Stimulated activated CD8-positive, alpha-beta memory T cell treated with anti-CD3 and anti-CD28 coated beads, Interleukin-15, amount 100 ng/mL, for 48 hours (primary cell): ENCODE measurements around the gene NOMO2.
"Not testable (repeated sequence)": the region's sequence is repeated elsewhere in the genome, so short reads cannot be mapped to it uniquely, and the experiment has no call there.

ENCODE experiments used
- DNase-seq, 2 donors: peaks; one replicate each; pipeline ENCODE4 v3.0.0-alpha.2; 2020; ENCODE audit warnings: low read depth in 2 of 2

The NOMO2 gene

GRCh38 chr16:18522637-18523036 is 39.3 kb downstream of the NOMO2 start:
- DNase-seq = not testable (repeated sequence)

GRCh38 chr16:18521445-18522181 is 40.3 kb downstream of the NOMO2 start:
- not testable (repeated sequence) for DNase-seq

- not testable (repeated sequence) for DNase-seq
Measured at GRCh38 chr16:18518536-18519283, 43.2 kb downstream of the NOMO2 start.

GRCh38 chr16:18498430-18498829 is 63.5 kb downstream of the NOMO2 start:
- DNase-seq = not testable (repeated sequence)

- DNase-seq = not testable (repeated sequence)
Measured at GRCh38 chr16:18497032-18497431, 64.9 kb downstream of the NOMO2 start.

GRCh38 chr16:18492118-18492897 is 69.6 kb downstream of the NOMO2 start:
- DNase-seq = not testable (repeated sequence)

GRCh38 chr16:18436025-18436424 is 125.9 kb downstream of the NOMO2 start:
- not testable (repeated sequence) for DNase-seq

- DNase-seq = not testable (repeated sequence)
Measured at GRCh38 chr16:18415827-18416226, 146.1 kb downstream of the NOMO2 start.

GRCh38 chr16:18409532-18410293 is 152.2 kb downstream of the NOMO2 start:
- DNase-seq = not testable (repeated sequence)

- DNase-seq = not testable (repeated sequence)
Measured at GRCh38 chr16:18401851-18402657, 159.8 kb downstream of the NOMO2 start.

- DNase-seq = peak in 1 of 2 donors; percentile 2
Measured at GRCh38 chr16:18401159-18401558, 160.7 kb downstream of the NOMO2 start.

GRCh38 chr16:18394363-18394762 is 167.5 kb downstream of the NOMO2 start:
- DNase-seq = not testable (repeated sequence)

- DNase-seq = not testable (repeated sequence)
Measured at GRCh38 chr16:18387767-18388166, 174.1 kb downstream of the NOMO2 start.

GRCh38 chr16:18386517-18386916 is 175.4 kb downstream of the NOMO2 start:
- DNase-seq = not testable (repeated sequence)

- DNase-seq = not testable (repeated sequence)
Measured at GRCh38 chr16:18385285-18385684, 176.6 kb downstream of the NOMO2 start.

- not testable (repeated sequence) for DNase-seq
Measured at GRCh38 chr16:18384869-18385268, 177.0 kb downstream of the NOMO2 start.

GRCh38 chr16:18384098-18384636 is 177.7 kb downstream of the NOMO2 start:
- DNase-seq = not testable (repeated sequence)

GRCh38 chr16:18382696-18383095 is 179.2 kb downstream of the NOMO2 start:
- not testable (repeated sequence) for DNase-seq
